H9 (cell line): ENCODE data around the gene TMEM164. TPM values are rescaled to one million over a fixed set of nuclear protein-coding genes. Genes with fewer than 3 reads are reported as not detected.

ENCODE experiments used
- DNase-seq: peaks from one replicate; pipeline ENCODE4 v3.0.0-alpha.2; 2017
- H2AFZ ChIP-seq: one replicate; pipeline ENCODE4 v1.6.1; 2013; ENCODE audit warnings: mild to moderate bottlenecking, low read length, control low read depth, moderate library complexity
- H2AK5ac ChIP-seq: 2 replicates; pipeline ENCODE4 v1.6.1; 2013; ENCODE audit warnings: low read length, control low read depth, mixed read lengths; ENCODE audit not compliant: insufficient read length
- H2BK120ac ChIP-seq: one replicate; pipeline ENCODE4 v1.6.1; 2013; ENCODE audit warnings: low read depth, mild to moderate bottlenecking, low read length, control low read depth, inconsistent platforms; ENCODE audit not compliant: poor library complexity, severe bottlenecking
- H2BK12ac ChIP-seq: 2 replicates; pipeline ENCODE4 v1.6.1; 2013; ENCODE audit warnings: low read length, control low read depth, mixed read lengths, low read depth; ENCODE audit not compliant: insufficient read length
- H2BK15ac ChIP-seq: 2 replicates; pipeline ENCODE4 v1.6.1; 2013; ENCODE audit warnings: low read depth, low read length, control low read depth
- H2BK20ac ChIP-seq: one replicate; pipeline ENCODE4 v1.6.1; 2013; ENCODE audit warnings: low read depth, mild to moderate bottlenecking, low read length, control low read depth, inconsistent platforms; ENCODE audit not compliant: poor library complexity, severe bottlenecking
- H2BK5ac ChIP-seq: 2 replicates; pipeline ENCODE4 v1.6.1; 2013; ENCODE audit warnings: low read length, control low read depth, mixed read lengths; ENCODE audit not compliant: insufficient read length
- H3K14ac ChIP-seq: 2 replicates; pipeline ENCODE4 v1.6.1; 2013; ENCODE audit warnings: low read length, control low read depth; ENCODE audit not compliant: insufficient read depth
- H3K18ac ChIP-seq: 2 replicates; pipeline ENCODE4 v1.6.1; 2013; ENCODE audit warnings: low read depth, mild to moderate bottlenecking, mixed read lengths, low read length, control low read depth; ENCODE audit not compliant: insufficient read length
- H3K23ac ChIP-seq: 2 replicates; pipeline ENCODE4 v1.6.1; 2013; ENCODE audit warnings: low read length, control low read depth, mixed read lengths, low read depth; ENCODE audit not compliant: insufficient read length
- H3K23me2 ChIP-seq: 2 replicates; pipeline ENCODE4 v1.6.1; 2013; ENCODE audit warnings: low read depth, mild to moderate bottlenecking, mixed read lengths, low read length, control low read depth; ENCODE audit not compliant: insufficient read length, poor library complexity, severe bottlenecking
- H3K27ac ChIP-seq: 2 replicates; pipeline ENCODE4 v1.5.1; 2013; ENCODE audit warnings: low read length, control low read depth, mixed read lengths, low read depth; ENCODE audit not compliant: insufficient read length
- H3K27me3 ChIP-seq: 2 replicates; pipeline ENCODE4 v1.6.1; 2013; ENCODE audit warnings: low read length, control low read depth, inconsistent platforms; ENCODE audit not compliant: insufficient read depth
- H3K4ac ChIP-seq: 2 replicates; pipeline ENCODE4 v1.6.1; 2013; ENCODE audit warnings: low read depth, mild to moderate bottlenecking, control low read depth, inconsistent platforms, low read length, moderate library complexity
- H3K4me1 ChIP-seq: 2 replicates; pipeline ENCODE4 v1.6.1; 2013; ENCODE audit warnings: low read length, control low read depth, inconsistent platforms; ENCODE audit not compliant: insufficient read depth
- H3K4me2 ChIP-seq: 2 replicates; pipeline ENCODE4 v1.6.1; 2013; ENCODE audit warnings: low read length, control low read depth, mixed read lengths; ENCODE audit not compliant: insufficient read length, insufficient read depth
- H3K56ac ChIP-seq: 2 replicates; pipeline ENCODE4 v1.6.1; 2013; ENCODE audit warnings: low read depth, mild to moderate bottlenecking, mixed read lengths, low read length, control low read depth; ENCODE audit not compliant: insufficient read length
- H3K79me1 ChIP-seq: 2 replicates; pipeline ENCODE4 v1.6.1; 2013; ENCODE audit warnings: low read depth, mild to moderate bottlenecking, moderate library complexity, low read length, control low read depth, inconsistent platforms; ENCODE audit not compliant: insufficient read depth, poor library complexity, severe bottlenecking
- H3K79me2 ChIP-seq: 2 replicates; pipeline ENCODE4 v1.6.1; 2013; ENCODE audit warnings: low read length, control low read depth, inconsistent platforms; ENCODE audit not compliant: insufficient read depth
- H3K9ac ChIP-seq: 2 replicates; pipeline ENCODE4 v1.6.1; 2013; ENCODE audit warnings: low read length, control low read depth, mixed read lengths; ENCODE audit not compliant: insufficient read length; ENCODE audit errors: extremely low read depth
- H3K9me3 ChIP-seq: one replicate; pipeline ENCODE4 v1.6.1; 2013; ENCODE audit warnings: low read depth, low read length, inconsistent platforms; ENCODE audit not compliant: control insufficient read depth
- H3T11ph ChIP-seq: one replicate; pipeline ENCODE4 v1.6.1; 2013; ENCODE audit warnings: mild to moderate bottlenecking, low read length, control low read depth, inconsistent platforms
- H4K20me1 ChIP-seq: one replicate; pipeline ENCODE4 v1.6.1; 2013; ENCODE audit not compliant: control insufficient read depth, insufficient read length, insufficient read depth
- H4K5ac ChIP-seq: 2 replicates; pipeline ENCODE4 v1.6.1; 2013; ENCODE audit warnings: low read depth, mild to moderate bottlenecking, mixed read lengths, low read length, control low read depth; ENCODE audit not compliant: insufficient read length
- H4K8ac ChIP-seq: replicated peaks from 2 replicates; pipeline ENCODE4 v1.6.1; 2013; ENCODE audit warnings: low read length, control low read depth, mixed read lengths, low read depth; ENCODE audit not compliant: insufficient read length
- H4K91ac ChIP-seq: 2 replicates; pipeline ENCODE4 v1.6.1; 2013; ENCODE audit warnings: low read depth, mild to moderate bottlenecking, moderate library complexity, mixed read lengths, low read length, control low read depth; ENCODE audit not compliant: insufficient read length
- H3K27ac Mint-ChIP-seq, 3 experiments: 2 replicates in 2 of 3; 3 replicates in 1 of 3; pipeline ENCODE4 v1.8.0; 2020 to 2021; ENCODE audit warnings: mixed read lengths in 3 of 3, mild to moderate bottlenecking in 1 of 3, moderate library complexity in 1 of 3
- H3K27me3 Mint-ChIP-seq: 2 replicates; pipeline ENCODE4 v1.8.0; 2021; ENCODE audit warnings: low read depth, mild to moderate bottlenecking, moderate library complexity, mixed read lengths
- H3K36me3 Mint-ChIP-seq, 3 experiments: 2 replicates in 2 of 3; 3 replicates in 1 of 3; pipeline ENCODE4 v1.8.0; 2020 to 2021; ENCODE audit warnings: low read depth in 3 of 3, mixed read lengths in 3 of 3; ENCODE audit not compliant: insufficient read depth in 1 of 3
- H3K4me1 Mint-ChIP-seq, 2 experiments: 2 replicates each; pipeline ENCODE4 v1.8.0; 2020; ENCODE audit warnings: mixed read lengths in 2 of 2
- H3K4me3 Mint-ChIP-seq, 2 experiments: 2 replicates in 1 of 2; 3 replicates in 1 of 2; pipeline ENCODE4 v1.8.0; 2020 to 2021; ENCODE audit warnings: mild to moderate bottlenecking in 2 of 2, mixed read lengths in 2 of 2, moderate library complexity in 1 of 2
- H3K9me3 Mint-ChIP-seq, 2 experiments: 2 replicates in 1 of 2; 3 replicates in 1 of 2; pipeline ENCODE4 v1.8.0; 2020; ENCODE audit warnings: mild to moderate bottlenecking in 2 of 2, mixed read lengths in 2 of 2, moderate library complexity in 1 of 2
- CTCF ChIP-seq: fragments of 200-600 bp; sonication (generic); conservative IDR thresholded peaks from 3 replicates; pipeline ENCODE4 v1.8.0; 2021; ENCODE audit warnings: antibody characterized with exemption, mild to moderate bottlenecking
- WGBS: extraction: QIAGEN DNeasy Blood & Tissue Kit; methylation state at CpG from one replicate; pipeline ENCODE4 v1.1.7; 2013; ENCODE audit warnings: missing lambda C conversion rate, low lambda C conversion rate, mixed read lengths; ENCODE audit not compliant: insufficient read length; ENCODE audit errors: extremely low coverage; 5-methylcytosine and 5-hydroxymethylcytosine counted together
- total RNA-seq: library from RNA; stranded (reverse); gene quantifications from 2 replicates; pipeline ENCODE4 v1.2.1, GENCODE V29; 2021

Gene TMEM164
- total RNA-seq, 1 experiment from 2014 or later: 30.4 TPM

GRCh38 chrX:110224926-110225617, 222.2 kb downstream of the TMEM164 start:
- Histone ChIP-seq H4K20me1 (no peaks in the 10 kb centered on the region), H3K14ac (no peak overlapping the region), H2BK15ac (no peak overlapping the region), H3K18ac (no peak overlapping the region), H2BK20ac (no peak overlapping the region), H3K79me2 (no peaks in the 10 kb centered on the region), H3K23ac (no peak overlapping the region), H3T11ph (no peak overlapping the region), H3K27ac (no peak overlapping the region), H3K4me1 (peaks cover 7% of the 10 kb centered on the region), H3K79me1 (peaks cover 2% of the 10 kb centered on the region), H2BK5ac (no peak overlapping the region), H2AFZ (no peak overlapping the region), H3K56ac (no peak overlapping the region), H2BK12ac (no peak overlapping the region), H3K23me2 (no peaks in the 10 kb centered on the region), H3K27me3 (no peaks in the 10 kb centered on the region; the same call in 1 of the 2 replicates), H2BK120ac (no peak overlapping the region), H3K4me2 (no peak overlapping the region), H4K91ac (no peak overlapping the region), H3K9me3 (no peaks in the 10 kb centered on the region), H4K5ac (no peak overlapping the region), H3K9ac (no peak overlapping the region), H3K4ac (no peak overlapping the region), H4K8ac (no peak overlapping the region), H2AK5ac (no peak overlapping the region)
- Mint-ChIP-seq H3K27me3 (no peaks in the 10 kb centered on the region), H3K27ac (no peak overlapping the region), H3K9me3 (peaks cover 0 to 3% of the 10 kb centered on the region in 2 experiments; a peak in 1 of 5 replicates), H3K4me3 (no peak overlapping the region), H3K36me3 (no peaks in the 10 kb centered on the region; a peak in 1 of 7 replicates), H3K4me1 (peaks cover 23 to 29% of the 10 kb centered on the region in 2 experiments)
- no peak for TF ChIP-seq CTCF
- no peak for DNase-seq
- WGBS: no CpG with 5 or more reads among the region's 3 CpGs
